Upper lobe of right lung (tissue), 1 donor: ENCODE results near the gene ALPK3. TPM values are rescaled to one million over a fixed set of nuclear protein-coding genes. Genes with fewer than 3 reads are reported as not detected.

Source experiments
- ATAC-seq: fragments of 200-7000 bp; cut with Tn5 transposase; one replicate; pipeline ENCODE4 v1.9.1; 2020; ENCODE audit warnings: mild to moderate bottlenecking, moderate library complexity
- DNase-seq: peaks from one replicate; pipeline ENCODE4 v3.0.0-alpha.2; 2020
- H3K27ac ChIP-seq: fragments of 200-600 bp; one replicate; pipeline ENCODE4 v1.8.0; 2022
- H3K27me3 ChIP-seq: fragments of 200-600 bp; one replicate; pipeline ENCODE4 v1.8.0; 2022; ENCODE audit warnings: mild to moderate bottlenecking
- H3K36me3 ChIP-seq: fragments of 200-600 bp; one replicate; pipeline ENCODE4 v1.8.0; 2022
- H3K4me1 ChIP-seq: fragments of 200-600 bp; one replicate; pipeline ENCODE4 v1.8.0; 2022
- H3K4me3 ChIP-seq: fragments of 200-600 bp; one replicate; pipeline ENCODE4 v1.8.0; 2022; ENCODE audit warnings: mild to moderate bottlenecking
- H3K9me3 ChIP-seq: fragments of 200-600 bp; one replicate; pipeline ENCODE4 v1.8.0; 2022
- intact Hi-C: fragments of 100-400 bp; cut with DNase I; formaldehyde crosslinking; loops from one replicate; pipeline ENCODE4 v1.11.0; 2022
- total RNA-seq: library from RNA; stranded (reverse); fragmentation: NEBNext Ultra II Directional; extraction: Animal tissue kit (Norgen Biotek cat#: 25700); gene quantifications from one replicate; pipeline ENCODE4 v1.2.1, GENCODE V29; 2021
- TF ChIP-seq, protein P1 (sequence below): fragments of 200-600 bp; IDR thresholded peaks from one replicate; pipeline ENCODE4 v1.8.0; 2022; ENCODE audit warnings: antibody characterized with exemption
- donor health status: DM: no; HTN: yes; CAD: no; lungs with severe emphysema.

Gene ALPK3
- total RNA-seq, 1 donor from 2014 or later, result 21.0 TPM

DNA sequence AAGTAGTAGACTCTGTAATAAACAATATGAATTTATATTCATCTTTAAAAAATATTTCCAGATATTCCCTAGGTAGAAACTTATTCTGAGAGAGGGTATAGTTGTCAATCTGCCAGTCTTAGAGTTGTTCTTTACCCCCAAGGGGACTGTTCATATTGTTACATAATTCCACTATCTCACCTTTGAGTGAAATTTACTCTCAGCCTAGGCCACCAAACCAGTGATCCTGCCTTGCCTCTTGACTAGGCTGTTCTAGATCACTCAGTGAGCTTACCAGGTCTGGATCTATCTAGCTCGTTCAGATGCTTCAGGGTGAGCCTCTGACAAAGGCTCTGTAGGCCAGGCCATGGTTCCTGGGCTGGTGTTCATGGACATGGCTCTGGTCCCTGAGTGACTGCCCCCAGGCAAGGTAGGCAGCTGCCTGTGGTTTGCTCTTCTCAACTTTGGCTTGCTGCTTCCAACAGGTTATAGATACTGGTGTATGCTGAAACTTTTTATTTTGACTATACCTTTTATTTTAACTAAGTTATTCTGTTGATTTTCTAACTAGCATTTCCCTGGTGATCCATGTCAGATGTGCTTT, 41.2 kb upstream of the ALPK3 start:
- peaks cover 5% of the 10 kb centered on the region for H3K4me1 ChIP-seq
- TF ChIP-seq, protein P1, sequence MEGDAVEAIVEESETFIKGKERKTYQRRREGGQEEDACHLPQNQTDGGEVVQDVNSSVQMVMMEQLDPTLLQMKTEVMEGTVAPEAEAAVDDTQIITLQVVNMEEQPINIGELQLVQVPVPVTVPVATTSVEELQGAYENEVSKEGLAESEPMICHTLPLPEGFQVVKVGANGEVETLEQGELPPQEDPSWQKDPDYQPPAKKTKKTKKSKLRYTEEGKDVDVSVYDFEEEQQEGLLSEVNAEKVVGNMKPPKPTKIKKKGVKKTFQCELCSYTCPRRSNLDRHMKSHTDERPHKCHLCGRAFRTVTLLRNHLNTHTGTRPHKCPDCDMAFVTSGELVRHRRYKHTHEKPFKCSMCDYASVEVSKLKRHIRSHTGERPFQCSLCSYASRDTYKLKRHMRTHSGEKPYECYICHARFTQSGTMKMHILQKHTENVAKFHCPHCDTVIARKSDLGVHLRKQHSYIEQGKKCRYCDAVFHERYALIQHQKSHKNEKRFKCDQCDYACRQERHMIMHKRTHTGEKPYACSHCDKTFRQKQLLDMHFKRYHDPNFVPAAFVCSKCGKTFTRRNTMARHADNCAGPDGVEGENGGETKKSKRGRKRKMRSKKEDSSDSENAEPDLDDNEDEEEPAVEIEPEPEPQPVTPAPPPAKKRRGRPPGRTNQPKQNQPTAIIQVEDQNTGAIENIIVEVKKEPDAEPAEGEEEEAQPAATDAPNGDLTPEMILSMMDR, result no peak
- H3K4me3 ChIP-seq, result no peak overlapping the region
- H3K27me3 ChIP-seq, result no peaks in the 10 kb centered on the region
- H3K36me3 ChIP-seq, result peaks cover 21% of the 10 kb centered on the region
- H3K9me3 ChIP-seq, result no peaks in the 10 kb centered on the region
- H3K27ac ChIP-seq, result no peak overlapping the region
- intact Hi-C loops, result no loop called here
- no peak for DNase-seq
- ATAC-seq, result no peak

DNA sequence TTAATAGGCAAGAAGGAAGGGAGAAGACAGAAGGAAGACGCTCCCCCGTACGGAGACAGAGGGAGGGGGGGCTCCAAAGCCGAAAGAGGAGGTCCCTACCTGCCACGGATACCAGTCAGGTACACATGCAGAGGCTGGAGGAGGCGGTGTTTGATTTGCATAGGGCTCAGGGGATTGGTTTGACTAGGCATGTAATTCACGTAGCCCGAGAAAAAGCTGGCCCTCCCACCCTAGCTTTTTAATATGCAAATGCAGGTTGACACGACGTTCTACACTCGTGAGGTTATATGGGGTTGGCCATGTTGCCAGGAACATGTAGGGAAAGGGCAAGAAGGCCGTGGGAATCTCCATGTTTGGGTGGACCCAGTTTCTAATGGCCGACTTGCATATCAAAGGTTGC, 39.0 kb upstream of the ALPK3 start:
- ATAC-seq, result no peak

DNA sequence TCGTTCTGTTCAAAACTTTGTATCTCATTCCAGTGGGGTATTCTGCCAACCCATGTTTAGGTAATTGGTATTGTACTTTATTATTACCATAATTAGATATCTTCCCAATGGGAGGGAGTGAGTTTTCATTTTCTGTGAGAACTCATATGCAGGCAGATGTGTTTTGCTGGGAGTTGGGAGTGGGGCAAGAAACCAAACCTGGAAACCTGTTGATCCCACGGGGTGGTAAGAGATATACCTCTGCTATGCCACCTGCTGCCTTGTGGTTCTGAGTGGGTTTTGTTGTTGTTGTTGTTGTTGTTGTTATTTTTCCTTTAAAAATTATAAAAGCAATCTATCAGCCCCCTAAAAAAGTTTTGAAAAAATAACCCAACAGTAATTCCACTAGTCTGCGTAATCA, 36.7 kb upstream of the ALPK3 start:
- H3K36me3 ChIP-seq, result peaks cover 55% of the 10 kb centered on the region
- intact Hi-C loops, result no loop called here
- no peak overlapping the region for H3K27ac ChIP-seq
- no peak for DNase-seq
- no peaks in the 10 kb centered on the region for H3K27me3 ChIP-seq
- no peak for ATAC-seq
- TF ChIP-seq, protein P1, result no peak
- H3K9me3 ChIP-seq, result no peaks in the 10 kb centered on the region
- H3K4me1 ChIP-seq, result peaks cover 5% of the 10 kb centered on the region
- H3K4me3 ChIP-seq, result no peak overlapping the region

More for the DNA sequence above, 39.0 kb upstream of the ALPK3 start:
- Histone ChIP-seq H3K27me3 (no peaks in the 10 kb centered on the region), H3K27ac (no peak overlapping the region), H3K36me3 (peaks cover 39% of the 10 kb centered on the region), H3K9me3 (no peaks in the 10 kb centered on the region), H3K4me3 (no peak overlapping the region), H3K4me1 (peaks cover 5% of the 10 kb centered on the region)
- DNase-seq, result peak; percentile 12
- intact Hi-C loops, result no loop called here
- TF ChIP-seq, protein P1, result no peak

DNA sequence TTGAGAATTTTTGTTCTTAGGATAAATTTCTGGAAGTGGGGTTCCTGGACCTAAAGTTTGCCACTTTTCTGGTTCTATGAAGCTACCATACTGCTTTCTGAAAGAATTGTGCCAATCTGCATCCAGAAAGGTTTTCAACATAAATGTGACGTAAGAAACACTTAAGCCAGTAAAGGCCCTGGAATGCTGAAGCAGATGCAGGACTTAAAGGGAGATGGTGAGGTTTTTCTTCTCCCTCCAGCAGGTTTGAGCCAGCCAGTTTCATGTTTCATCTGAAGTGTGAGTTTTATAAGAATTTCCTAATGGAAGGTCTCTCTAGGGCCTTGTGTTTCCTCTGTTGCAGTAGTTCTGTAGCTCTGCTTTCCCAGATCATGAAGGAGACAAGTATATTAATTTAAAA, 35.7 kb upstream of the ALPK3 start:
- H3K36me3 ChIP-seq, result peaks cover 65% of the 10 kb centered on the region
- intact Hi-C loops, result no loop called here
- no peak for ATAC-seq
- no peaks in the 10 kb centered on the region for H3K9me3 ChIP-seq
- H3K27me3 ChIP-seq, result no peaks in the 10 kb centered on the region
- no peak for DNase-seq
- H3K27ac ChIP-seq, result no peak overlapping the region
- H3K4me3 ChIP-seq, result no peak overlapping the region
- TF ChIP-seq, protein P1, result no peak
- H3K4me1 ChIP-seq, result peaks cover 5% of the 10 kb centered on the region

DNA sequence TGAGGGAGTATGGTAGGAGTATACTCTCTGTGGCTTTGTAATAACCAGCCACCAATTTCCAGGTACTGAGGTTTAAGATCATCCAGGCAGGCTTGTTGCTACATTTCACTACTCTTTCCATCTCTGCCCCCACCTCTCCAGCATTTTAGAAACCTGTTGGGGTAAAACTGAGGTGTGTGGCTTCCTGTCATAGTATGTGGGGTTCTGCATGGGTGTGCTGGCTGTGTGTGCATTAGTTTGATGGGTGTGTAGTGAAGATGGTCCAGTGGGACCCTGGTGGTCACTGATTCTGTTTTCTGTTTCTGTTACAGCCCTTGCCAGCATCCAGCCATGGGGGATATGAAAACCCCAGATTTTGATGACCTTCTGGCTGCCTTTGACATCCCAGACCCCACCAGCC, 34.8 kb upstream of the ALPK3 start:
- ATAC-seq (no peak), DNase-seq (no peak)
- H3K36me3 ChIP-seq, result peaks cover 65% of the 10 kb centered on the region

More for the DNA sequence above, 34.8 kb upstream of the ALPK3 start:
- no peak overlapping the region for H3K4me3 ChIP-seq
- intact Hi-C loops, result no loop called here
- TF ChIP-seq, protein P1, result no peak
- no peaks in the 10 kb centered on the region for H3K27me3 ChIP-seq
- no peaks in the 10 kb centered on the region for H3K9me3 ChIP-seq
- H3K27ac ChIP-seq, result no peak overlapping the region
- peaks cover 8% of the 10 kb centered on the region for H3K4me1 ChIP-seq
